ENCODE measurements around the gene INTS14.

Gene INTS14

DNA sequence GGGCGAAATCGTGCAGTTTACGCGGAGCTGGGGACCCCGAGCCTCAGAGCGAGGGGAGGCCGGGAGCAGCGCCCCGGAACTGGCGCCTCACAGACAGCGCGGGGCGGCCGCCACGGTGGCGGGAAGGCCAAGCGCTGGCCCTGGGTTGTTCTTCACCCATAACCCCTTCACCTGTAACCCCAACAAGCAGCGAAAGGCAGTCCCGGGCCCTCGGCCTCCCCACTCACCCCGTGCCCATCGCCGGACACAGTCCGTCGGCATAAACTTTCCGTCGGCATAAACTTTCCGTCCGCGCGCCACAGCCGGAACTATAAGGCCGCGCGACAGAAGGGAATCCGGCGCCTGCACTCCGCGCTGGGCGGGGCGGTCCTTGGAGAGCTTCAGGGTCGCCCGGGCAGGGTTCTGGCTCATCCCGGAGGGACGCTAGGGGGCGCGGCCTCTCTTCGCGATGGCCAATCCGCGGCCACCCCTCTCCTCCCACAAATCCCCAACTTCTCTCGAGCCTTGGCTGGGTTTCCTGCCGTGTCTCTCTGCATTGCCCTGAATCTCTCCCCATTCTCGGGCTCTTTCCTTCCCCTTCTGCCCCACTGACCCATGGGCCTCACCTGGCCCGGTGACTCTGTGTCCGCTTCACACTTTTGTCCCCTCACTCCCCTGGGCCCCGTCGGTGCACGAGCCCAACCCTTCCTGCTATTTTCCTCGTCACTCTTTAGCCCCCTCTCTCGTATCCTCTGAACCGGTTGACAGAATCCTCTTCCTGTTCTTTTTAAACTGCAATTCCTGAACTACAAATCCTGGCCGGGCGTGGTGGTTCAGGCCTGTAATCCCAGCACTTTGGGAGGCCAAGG lies at the start of gene INTS14:
TSS of gene INTS14 (minus strand) at position 261 of the 848 bp plus-strand sequence. CDS start 3,751 bp downstream, outside the sequence.
- DNase-seq: peak; percentile 90

DNA sequence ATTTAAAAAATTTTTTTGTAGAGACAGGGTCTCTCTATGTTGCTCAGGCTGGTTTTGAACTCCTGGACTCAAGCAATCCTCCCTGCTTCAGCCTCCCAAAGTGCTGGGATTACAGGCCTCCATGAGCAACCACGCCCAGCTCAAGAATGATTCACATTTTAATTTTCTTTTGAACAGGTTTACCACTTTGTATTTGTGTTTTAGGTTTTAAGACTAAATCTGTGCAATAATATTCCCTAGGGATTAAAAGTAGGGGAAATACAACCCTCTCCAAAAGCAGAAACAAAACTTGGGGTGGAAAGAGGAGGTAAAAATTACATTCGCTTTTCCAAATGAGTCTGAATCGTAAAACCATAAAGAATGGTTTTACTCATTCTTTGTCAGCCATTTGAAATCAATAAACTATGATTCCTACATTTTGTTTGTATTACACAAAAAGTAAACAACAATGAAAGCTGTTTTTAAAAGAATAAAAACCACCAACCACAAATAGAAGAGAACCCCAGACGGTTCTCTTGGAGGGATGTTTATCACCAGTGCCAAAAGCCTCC lies 48.6 kb upstream of the INTS14 start:
- DNase-seq: no peak

DNA sequence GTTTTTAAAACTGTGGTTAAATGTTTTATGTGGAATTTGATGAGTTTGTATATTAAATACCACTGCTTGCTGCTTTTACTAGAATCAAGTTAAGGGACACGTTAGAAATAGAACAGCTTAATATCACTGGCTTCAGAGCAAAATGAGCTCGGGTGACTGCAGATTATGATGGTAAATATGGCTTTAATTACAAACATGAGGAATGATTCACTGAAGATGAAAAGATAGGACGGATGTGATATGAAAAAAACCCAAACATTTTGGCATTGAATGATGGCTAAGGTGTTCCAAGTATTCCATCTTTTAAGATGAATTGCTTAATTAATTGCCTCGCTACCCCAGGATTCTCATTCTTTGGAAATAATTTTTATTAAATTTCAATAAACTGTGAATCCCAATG lies 44.5 kb upstream of the INTS14 start:
- no peak for DNase-seq

DNA sequence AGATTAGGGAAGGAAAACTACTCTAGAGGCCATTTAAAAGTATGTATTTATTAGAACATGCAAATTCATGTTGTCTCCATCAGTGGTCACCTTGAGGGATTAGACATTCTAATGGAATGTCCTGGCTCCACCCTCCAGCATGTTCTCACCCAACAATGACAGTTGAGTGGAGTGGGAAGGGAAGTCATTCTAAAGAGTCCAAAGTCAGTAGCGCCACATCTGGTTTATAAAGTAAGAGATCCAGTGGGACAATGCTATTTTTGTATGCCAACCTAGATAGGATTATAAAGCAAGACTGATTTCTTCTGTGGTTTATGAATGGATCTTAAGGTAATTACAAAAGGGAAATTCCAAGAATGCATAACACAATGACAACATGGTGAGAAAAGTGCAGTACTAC lies 44.1 kb upstream of the INTS14 start:
- no peak for DNase-seq

DNA sequence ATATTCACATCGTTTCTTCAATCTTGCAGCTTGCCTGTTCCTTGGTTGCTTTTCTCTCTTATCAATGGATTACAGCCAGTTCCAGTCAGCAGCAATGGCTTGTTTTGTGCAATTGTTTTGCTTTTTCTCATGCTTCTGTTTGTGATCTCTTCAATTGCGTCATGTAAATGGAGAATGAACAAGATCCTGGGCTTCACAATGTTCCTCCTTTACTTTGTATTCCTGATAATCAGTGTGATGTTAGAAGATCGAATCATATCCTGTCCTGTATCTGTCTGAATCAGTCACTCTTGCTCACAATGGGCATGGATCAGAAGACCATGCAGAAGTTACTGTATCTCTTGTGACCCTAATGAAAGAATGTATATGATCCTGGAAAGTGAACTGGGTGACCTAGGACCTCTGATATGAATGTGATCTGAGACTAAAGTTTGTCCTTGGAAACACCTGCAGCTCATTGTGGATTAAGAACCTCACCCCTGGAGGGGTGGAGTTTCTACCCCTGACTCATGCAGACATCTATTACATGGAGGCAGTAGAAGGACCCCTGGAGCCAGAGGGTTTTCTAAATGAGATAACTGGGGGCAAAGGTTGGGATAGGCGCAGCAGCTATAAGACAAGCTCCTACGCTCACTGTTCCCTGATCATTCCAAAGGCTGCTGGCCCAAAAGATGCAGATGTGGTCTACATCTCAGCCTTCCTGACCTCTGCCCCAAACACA lies 43.0 kb upstream of the INTS14 start:
- DNase-seq: no peak

DNA sequence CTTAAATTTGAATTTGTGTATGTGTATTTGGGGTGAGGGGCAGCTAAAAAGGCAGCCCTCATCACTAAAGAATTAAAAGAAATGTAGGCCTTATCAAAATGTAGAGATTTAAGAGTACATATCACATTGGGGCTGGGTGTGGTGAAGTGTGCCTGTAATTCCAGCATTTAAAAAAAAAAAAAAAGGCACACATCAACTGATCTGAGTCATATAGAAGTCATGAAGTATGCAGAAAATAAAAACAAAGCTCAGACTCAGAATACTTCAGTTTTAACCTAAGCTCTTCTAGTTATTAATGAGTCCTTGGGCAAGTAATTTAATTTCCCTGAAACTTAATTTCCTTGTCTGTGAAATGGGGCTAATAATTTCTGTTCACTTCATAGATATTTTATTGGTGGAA lies 42.4 kb upstream of the INTS14 start:
- no peak for DNase-seq

DNA sequence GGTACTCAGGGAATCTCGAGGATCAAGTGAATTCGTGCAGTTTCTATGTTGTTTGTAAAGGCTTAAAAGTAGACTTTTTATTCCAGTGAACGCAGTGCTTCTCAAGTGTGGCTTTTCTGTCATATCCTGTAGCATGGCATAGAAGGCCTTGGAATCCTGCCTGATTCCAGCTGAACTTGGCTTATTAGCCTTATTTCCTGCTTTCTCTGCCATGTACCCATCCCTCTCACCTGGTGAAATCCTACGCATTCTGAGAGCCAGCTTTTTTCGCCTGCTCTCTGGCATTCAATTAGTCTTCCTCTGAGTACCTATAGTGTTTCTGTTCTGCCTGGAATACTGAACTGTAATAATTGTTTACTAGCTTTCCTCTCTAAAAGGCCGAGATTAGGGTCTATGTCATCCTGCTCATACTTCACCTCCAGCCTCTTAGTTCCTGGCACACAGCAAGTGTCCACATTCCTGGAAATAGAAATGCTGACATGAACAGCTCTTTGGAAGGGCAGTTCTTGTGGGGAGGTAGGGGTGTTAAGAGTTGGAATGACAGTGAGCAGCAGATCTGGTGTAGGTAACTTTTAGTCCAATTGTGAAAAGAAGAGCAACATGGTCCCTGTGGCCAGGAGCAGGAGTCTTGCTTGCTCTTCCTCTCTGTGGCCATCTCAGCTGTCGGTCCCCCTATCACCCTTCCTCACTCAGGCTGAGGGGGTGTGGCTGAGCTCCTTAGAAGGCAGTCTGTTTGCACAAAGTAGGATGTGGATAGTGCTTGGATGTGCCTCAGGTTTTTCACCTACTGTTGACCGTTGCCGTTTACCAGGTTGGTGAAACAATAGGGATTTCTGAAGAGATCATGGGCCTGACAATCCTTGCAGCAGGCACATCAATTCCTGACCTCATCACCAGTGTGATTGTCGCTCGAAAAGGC lies 41.2 kb upstream of the INTS14 start:
- DNase-seq: no peak

DNA sequence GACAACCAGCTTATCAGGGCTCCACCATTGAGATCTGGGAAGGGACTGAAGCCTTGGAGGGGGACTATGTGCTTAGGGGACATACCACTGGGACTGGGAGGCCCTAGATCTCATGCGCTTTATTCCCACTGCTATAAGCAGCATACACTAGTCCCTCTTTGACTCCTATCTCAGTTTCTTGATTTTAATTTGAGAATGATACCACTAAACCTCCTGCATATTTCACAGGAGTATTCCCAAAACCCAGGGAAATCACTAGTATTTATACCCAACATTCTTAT lies 40.1 kb upstream of the INTS14 start:
- DNase-seq: no peak

DNA sequence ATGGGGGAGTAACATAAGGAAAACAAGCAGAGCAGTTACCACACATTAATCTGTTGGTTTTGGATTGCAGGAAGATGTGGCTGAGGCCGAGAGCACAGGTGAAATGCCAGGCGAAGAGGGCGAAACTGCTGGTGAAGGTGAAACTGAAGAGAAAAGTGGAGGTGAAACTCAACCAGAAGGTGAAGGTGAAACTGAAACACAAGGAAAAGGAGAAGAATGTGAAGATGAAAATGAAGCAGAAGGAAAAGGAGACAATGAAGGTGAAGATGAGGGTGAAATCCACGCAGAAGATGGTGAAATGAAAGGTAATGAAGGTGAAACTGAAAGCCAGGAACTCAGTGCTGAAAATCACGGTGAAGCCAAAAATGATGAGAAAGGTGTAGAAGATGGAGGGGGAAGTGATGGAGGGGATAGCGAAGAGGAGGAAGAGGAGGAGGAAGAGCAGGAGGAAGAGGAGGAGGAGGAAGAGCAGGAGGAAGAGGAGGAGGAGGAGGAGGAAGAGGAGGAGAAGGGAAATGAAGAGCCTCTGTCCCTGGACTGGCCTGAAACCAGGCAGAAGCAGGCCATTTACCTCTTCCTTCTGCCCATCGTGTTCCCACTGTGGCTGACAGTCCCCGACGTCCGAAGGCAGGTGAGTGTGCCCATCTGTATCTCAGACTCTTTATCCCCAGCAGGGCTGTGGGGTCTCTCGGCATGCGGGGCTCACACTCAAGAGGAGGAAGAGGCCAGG lies 39.5 kb upstream of the INTS14 start:
- DNase-seq: no peak

DNA sequence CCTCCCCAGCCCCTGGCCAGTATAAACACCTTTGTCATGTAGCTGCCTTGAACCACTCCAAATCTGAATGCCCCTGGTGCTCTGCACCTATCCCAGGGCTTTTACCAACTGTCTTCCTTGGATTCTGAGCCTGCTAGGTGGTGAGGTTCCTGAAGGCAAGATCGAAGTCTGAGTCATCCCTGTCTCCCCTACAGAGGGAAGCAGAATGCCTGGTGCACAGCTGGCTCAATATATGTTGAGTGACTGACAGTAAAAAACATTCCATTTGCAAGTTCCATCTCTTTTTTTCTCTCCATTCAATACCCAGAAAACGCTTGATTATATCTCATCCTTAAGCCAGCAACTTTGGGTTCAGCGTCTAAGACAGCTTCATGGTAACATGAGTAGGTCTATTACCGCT lies 35.6 kb upstream of the INTS14 start:
- DNase-seq: no peak

DNA sequence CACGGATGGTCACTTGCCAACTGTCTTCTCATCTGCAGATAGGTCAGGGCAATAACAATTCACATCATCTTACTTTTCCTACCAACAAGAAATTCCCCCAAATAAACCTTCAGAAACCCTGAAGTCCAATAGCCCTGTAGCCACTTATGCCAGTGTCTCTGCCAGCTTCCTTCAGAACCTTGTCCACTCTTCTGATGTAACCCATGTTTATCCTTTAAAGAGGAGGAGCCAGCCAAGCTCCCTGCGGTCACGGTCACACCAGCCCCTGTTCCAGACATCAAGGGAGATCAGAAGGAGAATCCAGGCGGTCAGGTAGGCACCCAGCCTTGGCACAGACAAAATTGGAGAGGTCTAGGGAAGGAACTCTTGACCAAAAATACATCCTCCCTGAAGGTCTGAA lies 34.5 kb upstream of the INTS14 start:
- no peak for DNase-seq

DNA sequence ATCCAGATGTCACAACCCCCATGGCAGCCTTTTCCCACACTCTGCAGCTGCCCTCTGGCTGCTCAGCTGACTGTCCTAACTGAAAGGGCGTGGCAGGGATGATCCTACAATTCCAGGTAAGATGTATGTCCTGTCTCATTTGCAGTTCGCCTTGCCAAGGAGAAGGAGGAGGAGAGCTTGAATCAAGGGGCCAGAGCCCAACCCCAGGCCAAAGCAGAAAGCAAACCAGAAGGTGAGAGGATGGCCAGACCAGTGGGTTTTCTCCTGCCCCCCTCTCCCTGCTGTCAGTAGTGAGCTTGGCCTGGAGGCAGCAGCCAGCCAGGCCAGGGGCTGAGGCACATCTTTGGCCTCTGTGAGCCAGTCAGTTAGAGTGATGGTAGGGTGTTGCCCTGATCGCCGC lies 33.4 kb upstream of the INTS14 start:
- no peak for DNase-seq

DNA sequence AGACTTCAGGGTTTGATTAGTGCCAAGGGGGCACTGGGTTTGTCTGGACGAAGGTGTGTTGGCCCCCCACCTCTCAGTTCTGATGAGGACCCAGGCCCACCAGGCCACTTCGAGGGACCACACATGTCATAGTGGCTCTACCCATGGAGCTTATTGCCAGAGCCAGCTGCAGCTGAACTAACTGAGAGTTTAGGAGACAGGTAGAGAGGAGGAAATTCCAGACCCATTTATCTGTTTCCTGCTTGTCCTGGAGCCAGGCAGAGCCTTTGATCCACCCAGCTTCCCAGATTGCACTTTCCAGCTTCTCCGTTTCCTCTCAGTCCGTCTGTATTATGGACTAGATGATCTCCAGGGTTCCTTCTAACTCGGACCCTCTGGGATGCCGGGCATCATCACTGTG lies 31.7 kb upstream of the INTS14 start:
- DNase-seq: no peak

DNA sequence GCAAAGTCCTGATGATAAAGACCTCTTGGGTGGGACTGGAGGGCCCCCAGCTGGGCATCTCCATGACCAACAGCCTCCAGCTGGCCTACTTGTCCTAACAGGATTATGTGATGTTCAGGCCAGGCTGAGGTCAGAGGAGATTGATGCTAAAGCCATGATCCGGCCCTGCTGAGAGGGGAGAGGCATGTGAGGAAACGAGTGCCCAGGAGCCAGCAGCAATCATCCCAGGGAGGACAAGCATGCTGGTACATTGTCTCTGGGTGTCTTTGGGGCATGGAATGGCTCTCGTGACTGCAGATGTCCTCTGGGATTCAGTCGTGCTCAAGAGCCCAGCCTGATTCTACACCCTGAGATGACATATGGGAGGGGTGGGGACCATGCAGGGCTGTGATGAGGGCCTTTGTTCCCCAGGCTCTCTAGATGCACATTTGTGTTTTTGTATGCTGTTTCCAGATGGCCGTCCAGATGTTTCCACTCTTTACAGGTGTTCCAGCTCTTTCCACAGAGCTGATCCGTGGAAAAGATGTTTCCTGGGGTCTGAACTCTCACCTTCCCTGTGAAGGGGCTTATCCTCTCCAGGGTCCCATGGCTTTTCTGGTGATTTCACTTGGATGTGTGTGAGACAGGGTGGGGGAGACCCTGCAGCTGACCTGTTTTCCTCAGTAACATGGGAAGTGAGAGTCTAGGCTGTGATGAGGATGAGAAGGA lies 31.0 kb upstream of the INTS14 start:
- no peak for DNase-seq

DNA sequence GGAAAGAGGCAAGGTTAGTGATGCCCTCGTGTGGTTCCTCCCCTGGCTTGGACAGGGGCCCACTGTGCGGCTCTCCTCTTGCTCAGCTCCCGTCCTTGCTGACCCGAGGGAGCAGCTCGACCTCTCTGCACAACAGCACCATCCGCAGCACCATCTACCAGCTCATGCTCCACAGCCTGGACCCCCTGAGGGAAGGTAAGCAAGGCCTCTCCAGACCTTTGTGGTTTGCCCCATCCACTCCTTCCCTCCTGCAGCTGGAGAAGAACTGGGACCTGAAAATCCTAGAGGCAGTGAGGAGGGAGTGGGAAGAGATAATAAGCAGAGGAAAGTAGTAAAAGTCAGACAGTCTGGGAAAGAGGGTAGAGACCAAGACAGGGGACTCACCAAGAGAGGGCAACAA lies 28.6 kb upstream of the INTS14 start:
- DNase-seq: no peak

DNA sequence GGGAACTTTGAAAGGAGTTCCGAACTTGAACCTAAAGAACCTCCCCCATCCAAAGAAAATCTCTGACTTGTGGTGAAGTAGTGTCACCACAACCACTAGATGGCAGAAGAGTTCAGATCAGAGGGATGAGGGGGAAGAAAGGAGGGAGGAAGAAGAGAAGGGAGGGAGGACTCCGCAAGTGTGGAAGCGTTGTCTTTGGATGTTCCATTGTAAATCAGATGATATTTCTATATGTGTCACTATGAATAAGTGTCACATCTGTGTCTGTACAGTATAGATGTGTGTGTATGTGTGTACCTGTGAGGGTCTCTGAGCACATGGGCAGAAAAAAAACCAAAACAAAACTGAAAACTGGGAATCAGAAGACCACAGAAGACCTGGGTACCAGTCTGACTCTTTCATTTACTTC lies 27.8 kb upstream of the INTS14 start:
- DNase-seq: peak; percentile 23

DNA sequence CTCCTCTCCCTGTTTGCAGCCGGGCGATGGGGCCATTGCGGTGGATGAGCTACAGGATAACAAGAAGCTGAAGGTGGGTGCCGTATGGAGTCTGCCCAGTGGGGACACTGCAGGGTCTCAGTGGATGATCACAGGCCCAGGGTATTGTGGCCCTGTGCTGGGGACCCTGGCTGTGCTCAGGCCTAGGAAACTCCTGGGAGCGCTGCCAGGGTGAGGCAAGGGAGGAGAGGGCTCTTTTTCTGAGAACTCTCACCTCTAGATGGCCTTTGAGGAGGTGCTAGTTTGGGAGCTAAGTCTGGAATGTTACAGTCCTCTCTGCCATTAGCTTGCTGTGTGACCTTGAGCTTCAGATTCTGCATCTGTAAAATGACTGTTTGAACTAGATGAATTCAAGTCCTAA lies 27.2 kb upstream of the INTS14 start:
- no peak for DNase-seq

DNA sequence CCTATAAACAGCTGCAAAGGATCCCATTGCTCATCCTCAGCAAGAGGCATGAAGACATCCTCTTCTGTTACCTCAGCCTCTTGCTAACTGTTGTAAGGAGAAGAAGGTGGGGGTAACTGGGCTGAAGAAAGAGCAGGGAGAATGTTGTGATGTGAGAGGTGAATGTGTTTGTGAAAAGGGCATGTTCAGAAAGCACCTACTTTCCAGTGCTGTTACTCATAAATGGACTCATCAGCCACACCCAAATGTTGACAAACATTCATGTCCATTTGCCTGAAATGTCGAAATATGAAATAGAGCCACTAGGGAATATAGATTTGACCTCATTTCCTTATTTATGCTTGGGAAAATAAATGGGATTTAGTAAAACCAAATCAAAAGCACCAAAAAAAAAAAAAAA lies 23.4 kb upstream of the INTS14 start:
- no peak for DNase-seq

DNA sequence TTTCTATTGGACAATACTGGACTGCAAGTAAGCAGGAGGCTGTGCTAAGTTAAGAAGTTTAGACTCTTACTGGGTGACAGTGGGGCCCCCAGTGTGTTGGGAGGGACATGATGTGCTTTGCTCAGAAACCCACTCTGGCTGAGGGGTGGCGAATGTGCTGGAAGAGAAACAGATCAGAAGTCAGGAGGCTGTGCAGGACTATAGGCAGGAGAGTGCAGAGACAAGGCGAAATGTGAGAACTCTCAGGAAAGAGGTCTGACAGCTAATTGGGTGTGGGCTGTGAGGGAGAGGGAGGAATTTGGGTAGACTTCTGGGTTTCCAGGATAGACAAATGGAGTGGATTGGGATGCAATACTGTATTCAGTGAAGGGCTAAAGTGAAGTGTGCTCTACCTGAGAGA lies 22.8 kb upstream of the INTS14 start:
- DNase-seq: no peak

DNA sequence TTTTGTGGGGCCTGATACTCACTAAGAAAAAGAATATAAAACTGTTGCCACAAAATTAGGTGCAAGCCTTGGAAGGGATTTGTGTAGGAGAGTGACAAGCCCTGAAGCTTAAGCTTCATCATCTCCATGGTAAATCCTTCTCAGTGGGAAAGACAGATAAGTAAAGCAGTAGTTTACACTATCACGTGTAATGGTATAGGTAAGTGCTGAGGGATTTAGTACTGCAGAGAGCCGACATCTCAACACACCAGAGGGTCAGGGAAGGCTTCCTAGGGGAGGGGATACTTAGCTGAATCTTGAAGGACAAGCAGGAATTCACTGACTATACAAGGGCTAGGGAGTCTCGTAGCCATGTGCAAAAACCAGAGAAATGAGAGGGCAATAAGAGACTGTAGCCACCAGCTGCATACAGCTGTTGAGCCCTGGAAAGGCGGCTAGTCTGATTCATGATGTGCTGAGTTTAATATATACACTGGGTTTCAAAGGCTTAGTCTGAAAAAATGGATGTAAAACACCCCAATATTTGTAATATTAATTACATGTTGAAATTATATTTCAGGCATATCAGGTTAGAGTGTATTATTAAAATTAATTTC lies 21.9 kb upstream of the INTS14 start:
- DNase-seq: no peak

DNA sequence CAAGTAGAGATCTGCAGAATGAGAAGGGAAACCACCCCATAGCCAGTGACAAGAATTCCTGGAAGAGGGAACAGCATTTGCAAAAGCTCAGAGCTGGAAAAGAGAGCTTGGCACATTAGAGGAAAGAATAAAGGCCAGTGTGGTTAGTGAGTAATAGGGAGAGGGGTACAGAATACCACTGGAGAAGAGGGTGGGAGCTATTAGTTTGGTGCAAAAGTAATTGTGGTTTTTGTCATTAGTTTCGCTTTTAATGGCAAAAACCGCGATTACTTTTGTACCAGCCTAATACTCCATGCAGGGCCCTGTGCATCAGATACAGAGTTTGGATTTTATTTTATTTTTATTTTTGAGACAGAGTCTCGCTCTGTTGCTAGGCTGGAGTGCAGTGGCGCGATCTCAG lies 20.6 kb upstream of the INTS14 start:
- no peak for DNase-seq

DNA sequence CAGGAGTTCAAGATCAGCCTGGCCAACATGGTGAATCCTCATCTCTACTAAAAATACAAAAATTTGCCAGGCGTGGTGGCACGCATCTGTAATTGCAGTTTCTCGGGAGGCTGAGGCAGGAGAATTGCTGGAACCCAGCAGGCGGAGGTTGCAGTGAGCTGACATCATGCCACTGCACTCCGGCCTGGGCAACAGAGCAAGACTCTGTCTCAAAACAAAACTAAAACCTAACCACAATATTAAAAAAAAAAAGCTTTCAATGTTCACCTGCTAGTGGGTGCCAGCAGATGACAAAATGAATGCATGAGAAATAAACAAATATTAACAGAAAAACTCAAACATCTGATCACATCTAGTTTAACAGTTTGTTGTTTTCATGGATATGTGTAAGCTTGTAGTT lies 19.8 kb upstream of the INTS14 start:
- DNase-seq: no peak
